Measurements from ENCODE around the gene AURKA. TPM values are rescaled to one million over a fixed set of nuclear protein-coding genes. Genes with fewer than 3 reads are reported as not detected.
"Not testable (repeated sequence)": the region's sequence is repeated elsewhere in the genome, so short reads cannot be mapped to it uniquely, and the experiment has no call there.

Gene AURKA
- polyA plus RNA-seq, 3 donors: 15.6 to 16.9 (median 16.6) TPM

- DNase-seq (ENCODE audit: low read depth in 3 of 3, low spot score in 2 of 3): no peak
Measured at GRCh38 chr20:56360908-56361205, 31.2 kb downstream of the AURKA start.

- DNase-seq (ENCODE audit: low read depth in 3 of 3, low spot score in 2 of 3): no peak
Measured at GRCh38 chr20:56360133-56360907, 31.7 kb downstream of the AURKA start.

GRCh38 chr20:56359212-56360132 lies 32.5 kb downstream of the AURKA start:
- no peak for DNase-seq (ENCODE audit: low read depth in 3 of 3, low spot score in 2 of 3)

- peak; percentile 57 to 76 (median 72) for DNase-seq (ENCODE audit: low read depth in 3 of 3, low spot score in 2 of 3)
Measured at GRCh38 chr20:56358600-56359211, 33.3 kb downstream of the AURKA start, which contains the start of gene FAM210B. TSS of gene FAM210B (plus strand) at chr20:56358974. CDS start at chr20:56359006, 32 bp downstream.

GRCh38 chr20:56358070-56358469 lies 33.9 kb downstream of the AURKA start:
- no peak for DNase-seq (ENCODE audit: low read depth in 3 of 3, low spot score in 2 of 3)

GRCh38 chr20:56353356-56353755 lies 38.7 kb downstream of the AURKA start:
- no peak for DNase-seq (ENCODE audit: low read depth in 3 of 3, low spot score in 2 of 3)

GRCh38 chr20:56352345-56353055 lies 39.5 kb downstream of the AURKA start:
- DNase-seq (ENCODE audit: low read depth in 3 of 3, low spot score in 2 of 3): no peak

GRCh38 chr20:56350842-56351241 lies 41.2 kb downstream of the AURKA start:
- DNase-seq (ENCODE audit: low read depth in 3 of 3, low spot score in 2 of 3): no peak

- no peak for DNase-seq (ENCODE audit: low read depth in 3 of 3, low spot score in 2 of 3)
Measured at GRCh38 chr20:56348746-56349145, 43.3 kb downstream of the AURKA start.

- DNase-seq (ENCODE audit: low read depth in 3 of 3, low spot score in 2 of 3): no peak
Measured at GRCh38 chr20:56348305-56348693, 43.7 kb downstream of the AURKA start.

GRCh38 chr20:56347628-56348304 lies 44.2 kb downstream of the AURKA start:
- no peak for DNase-seq (ENCODE audit: low read depth in 3 of 3, low spot score in 2 of 3)

- no peak for DNase-seq (ENCODE audit: low read depth in 3 of 3, low spot score in 2 of 3)
Measured at GRCh38 chr20:56345911-56346310, 46.1 kb downstream of the AURKA start.

- DNase-seq (ENCODE audit: low read depth in 3 of 3, low spot score in 2 of 3): no peak
Measured at GRCh38 chr20:56343861-56344381, 48.1 kb downstream of the AURKA start.

GRCh38 chr20:56342783-56343182 lies 49.2 kb downstream of the AURKA start:
- DNase-seq (ENCODE audit: low read depth in 3 of 3, low spot score in 2 of 3): no peak

GRCh38 chr20:56336709-56337108 lies 55.3 kb downstream of the AURKA start:
- DNase-seq (ENCODE audit: low read depth in 3 of 3, low spot score in 2 of 3): not testable (repeated sequence)

- peak in 1 of 3 donors; percentile 52 for DNase-seq (ENCODE audit: low read depth in 3 of 3, low spot score in 2 of 3)
Measured at GRCh38 chr20:56328861-56329260, 63.2 kb downstream of the AURKA start.

- DNase-seq (ENCODE audit: low read depth in 3 of 3, low spot score in 2 of 3): no peak
Measured at GRCh38 chr20:56324806-56325205, 67.2 kb downstream of the AURKA start.

- DNase-seq (ENCODE audit: low read depth in 3 of 3, low spot score in 2 of 3): no peak
Measured at GRCh38 chr20:56323656-56324055, 68.4 kb downstream of the AURKA start.

- DNase-seq (ENCODE audit: low read depth in 3 of 3, low spot score in 2 of 3): no peak
Measured at GRCh38 chr20:56323206-56323605, 68.8 kb downstream of the AURKA start.

GRCh38 chr20:56322681-56323080 lies 69.3 kb downstream of the AURKA start:
- DNase-seq (ENCODE audit: low read depth in 3 of 3, low spot score in 2 of 3): no peak

All from right renal cortex interstitium (tissue), 3 donors.